Neutrophil (primary cell): ENCODE results near the gene ZNF536.
"Not testable (repeated sequence)": the region's sequence is repeated elsewhere in the genome, so short reads cannot be mapped to it uniquely, and the experiment has no call there.

Experiments
- H3K27ac ChIP-seq: fragments of 200-600 bp; sonication (generic); 2 replicates; pipeline ENCODE4 v1.5.1; 2016; ENCODE audit warnings: mild to moderate bottlenecking, moderate library complexity
- H3K27me3 ChIP-seq: fragments of 200-600 bp; sonication (generic); 2 replicates; pipeline ENCODE4 v1.6.0; 2016; ENCODE audit warnings: mild to moderate bottlenecking
- H3K36me3 ChIP-seq: fragments of 200-600 bp; sonication (generic); 2 replicates; pipeline ENCODE4 v1.5.1; 2017
- H3K4me1 ChIP-seq, 2 experiments: fragments of 200-600 bp in 1 of 2; sonication (generic) in 1 of 2; 1 replicate in 1 of 2; 2 replicates in 1 of 2; pipeline versions ENCODE4 v1.5.1 to v1.6.1; 2013 to 2016; ENCODE audit warnings: low read depth in 1 of 2, low read length in 1 of 2, mild to moderate bottlenecking in 1 of 2, moderate library complexity in 1 of 2; ENCODE audit not compliant: control insufficient read depth in 1 of 2, insufficient read depth in 1 of 2
- H3K4me3 ChIP-seq, 2 experiments: fragments of 200-600 bp in 1 of 2; sonication (generic) in 1 of 2; 1 replicate in 1 of 2; 2 replicates in 1 of 2; pipeline ENCODE4 v1.5.1; 2013 to 2016; ENCODE audit warnings: low read depth in 1 of 2, low read length in 1 of 2, mild to moderate bottlenecking in 1 of 2, moderate library complexity in 1 of 2
- H3K9me3 ChIP-seq: fragments of 200-600 bp; sonication (generic); 2 replicates; pipeline ENCODE4 v1.5.1; 2016
- TF ChIP-seq, protein P1 (sequence below): fragments of 200-600 bp; sonication (generic); IDR thresholded peaks from 2 replicates; pipeline ENCODE4 v1.5.1; 2016; ENCODE audit warnings: antibody characterized with exemption

Gene ZNF536

DNA sequence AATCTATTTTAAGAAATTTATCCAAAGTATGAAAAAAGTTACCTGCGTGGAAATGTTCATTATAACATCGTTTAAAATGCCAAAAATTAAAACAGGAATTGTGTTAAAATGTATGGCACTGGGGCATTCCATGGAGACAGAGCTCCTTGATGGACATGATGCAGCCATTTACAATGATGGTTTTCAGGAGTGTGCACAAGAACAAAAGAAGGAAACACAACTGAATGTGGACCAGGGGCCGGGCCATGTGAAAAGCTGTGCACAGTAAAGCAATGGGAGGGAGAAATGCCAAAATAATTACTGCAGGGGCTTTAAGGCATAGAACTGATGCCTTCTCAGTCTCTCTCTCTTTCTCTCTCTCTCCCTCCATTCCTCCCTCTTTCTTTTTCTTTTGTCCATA, 115.0 kb downstream of the ZNF536 start:
- TF ChIP-seq, protein P1, sequence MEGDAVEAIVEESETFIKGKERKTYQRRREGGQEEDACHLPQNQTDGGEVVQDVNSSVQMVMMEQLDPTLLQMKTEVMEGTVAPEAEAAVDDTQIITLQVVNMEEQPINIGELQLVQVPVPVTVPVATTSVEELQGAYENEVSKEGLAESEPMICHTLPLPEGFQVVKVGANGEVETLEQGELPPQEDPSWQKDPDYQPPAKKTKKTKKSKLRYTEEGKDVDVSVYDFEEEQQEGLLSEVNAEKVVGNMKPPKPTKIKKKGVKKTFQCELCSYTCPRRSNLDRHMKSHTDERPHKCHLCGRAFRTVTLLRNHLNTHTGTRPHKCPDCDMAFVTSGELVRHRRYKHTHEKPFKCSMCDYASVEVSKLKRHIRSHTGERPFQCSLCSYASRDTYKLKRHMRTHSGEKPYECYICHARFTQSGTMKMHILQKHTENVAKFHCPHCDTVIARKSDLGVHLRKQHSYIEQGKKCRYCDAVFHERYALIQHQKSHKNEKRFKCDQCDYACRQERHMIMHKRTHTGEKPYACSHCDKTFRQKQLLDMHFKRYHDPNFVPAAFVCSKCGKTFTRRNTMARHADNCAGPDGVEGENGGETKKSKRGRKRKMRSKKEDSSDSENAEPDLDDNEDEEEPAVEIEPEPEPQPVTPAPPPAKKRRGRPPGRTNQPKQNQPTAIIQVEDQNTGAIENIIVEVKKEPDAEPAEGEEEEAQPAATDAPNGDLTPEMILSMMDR, result no peak
- peaks cover 8% of the 10 kb centered on the region for H3K27me3 ChIP-seq
- no peak overlapping the region for H3K4me3 ChIP-seq
- H3K27ac ChIP-seq, result no peak overlapping the region
- H3K9me3 ChIP-seq, result no peaks in the 10 kb centered on the region
- no peaks in the 10 kb centered on the region for H3K4me1 ChIP-seq
- H3K36me3 ChIP-seq, result no peaks in the 10 kb centered on the region

DNA sequence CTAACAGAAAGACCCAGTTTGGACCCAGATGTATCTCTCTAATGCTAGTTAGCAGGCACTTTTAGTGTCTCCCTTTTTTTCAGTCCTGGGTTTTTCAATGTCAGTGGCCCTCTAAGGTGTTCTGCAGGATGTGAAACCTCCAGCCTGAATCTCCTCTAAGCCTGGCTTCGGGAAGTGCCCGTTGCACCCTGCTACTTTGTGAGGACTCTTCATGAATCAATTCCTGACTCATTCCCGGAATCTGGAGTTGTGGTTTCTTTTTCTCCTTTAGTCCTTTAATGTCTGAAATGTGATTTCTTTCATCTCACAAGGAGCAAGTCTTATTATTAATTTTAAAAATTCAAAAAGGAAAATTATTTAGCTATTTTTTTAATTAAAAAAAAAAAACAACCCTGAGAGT, 116.0 kb downstream of the ZNF536 start:
- no peak overlapping the region for H3K27ac ChIP-seq
- peaks cover 16% of the 10 kb centered on the region for H3K27me3 ChIP-seq
- no peak overlapping the region for H3K4me3 ChIP-seq
- no peaks in the 10 kb centered on the region for H3K36me3 ChIP-seq
- H3K4me1 ChIP-seq, result no peaks in the 10 kb centered on the region
- TF ChIP-seq, protein P1, result no peak
- no peaks in the 10 kb centered on the region for H3K9me3 ChIP-seq

DNA sequence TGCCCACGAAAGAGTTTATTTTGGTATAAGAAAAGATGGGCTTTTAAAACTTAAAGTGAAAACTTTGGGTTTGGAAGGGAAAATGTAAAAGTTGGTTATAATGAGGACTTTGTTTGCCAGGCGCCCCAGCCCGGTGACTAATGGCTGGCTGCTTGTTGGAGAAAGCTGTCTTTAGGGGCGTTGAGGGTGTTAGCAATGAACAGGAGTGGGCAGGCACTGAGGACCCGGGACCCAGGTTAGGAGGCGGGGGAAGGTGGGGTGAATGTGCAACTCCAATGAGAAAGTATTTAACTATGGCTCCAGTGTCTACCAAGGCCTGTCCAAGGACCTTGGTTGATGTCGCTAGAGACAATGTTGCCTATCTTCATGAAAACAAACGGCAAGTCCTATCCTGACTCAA, 118.6 kb downstream of the ZNF536 start:
- Histone ChIP-seq H3K27me3 (peaks cover 21% of the 10 kb centered on the region), H3K36me3 (no peaks in the 10 kb centered on the region), H3K9me3 (no peaks in the 10 kb centered on the region), H3K4me1 (no peaks in the 10 kb centered on the region), H3K27ac (no peak overlapping the region), H3K4me3 (no peak overlapping the region)
- TF ChIP-seq, protein P1, result no peak

DNA sequence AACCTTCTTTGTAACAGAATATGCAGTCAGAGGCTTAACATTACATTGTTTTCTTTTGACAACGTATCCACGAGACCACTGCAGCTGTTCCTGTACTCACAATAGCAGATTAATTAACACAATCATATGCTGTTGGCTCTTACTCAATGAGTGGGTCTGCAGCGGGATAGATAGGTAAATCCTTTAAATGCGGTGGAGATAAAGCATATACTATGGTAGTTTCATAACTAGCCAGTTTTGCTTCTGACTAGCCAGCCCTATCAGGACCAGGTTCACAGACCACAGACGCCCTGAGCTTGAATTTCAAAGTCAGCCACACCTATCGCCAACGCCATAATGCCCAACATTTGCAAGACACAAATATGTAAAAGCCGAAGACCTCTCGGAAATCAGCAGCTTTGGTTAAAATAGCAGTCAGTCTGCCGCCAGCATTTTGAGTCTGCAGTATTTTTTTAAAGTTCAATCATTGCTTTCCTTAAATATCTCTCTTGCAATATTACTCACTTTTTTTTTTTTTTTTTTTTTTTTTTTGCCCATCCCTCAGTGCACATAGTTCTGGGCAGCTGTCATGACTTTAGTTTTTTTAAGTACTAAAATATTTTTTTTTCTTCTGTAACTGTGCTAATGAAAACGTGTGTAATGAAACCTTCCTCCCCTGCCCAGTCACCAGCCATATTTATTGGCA, 120.5 kb downstream of the ZNF536 start:
- TF ChIP-seq, protein P1, result no peak
- H3K4me3 ChIP-seq, result no peak overlapping the region
- no peaks in the 10 kb centered on the region for H3K36me3 ChIP-seq
- no peaks in the 10 kb centered on the region for H3K4me1 ChIP-seq
- peaks cover 21% of the 10 kb centered on the region for H3K27me3 ChIP-seq
- no peak overlapping the region for H3K27ac ChIP-seq
- no peaks in the 10 kb centered on the region for H3K9me3 ChIP-seq

DNA sequence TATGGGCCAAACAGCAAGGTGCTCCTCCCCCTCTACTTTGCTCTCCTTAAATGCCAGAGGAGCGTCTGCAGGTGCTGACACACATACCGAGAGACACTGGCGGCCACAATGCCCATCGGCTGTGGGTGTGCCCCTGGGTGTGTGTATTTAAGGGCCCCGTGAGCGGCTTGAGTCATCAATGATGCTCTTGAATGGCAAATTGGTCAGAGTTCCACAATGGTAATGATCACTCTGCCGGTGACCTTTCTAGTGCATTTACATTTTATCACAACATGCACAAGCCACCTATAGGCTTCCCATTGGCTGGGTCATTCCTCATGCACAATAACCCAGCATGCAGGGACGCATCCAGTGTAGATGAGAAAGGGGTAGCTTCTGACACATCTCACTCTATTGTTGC, 124.8 kb downstream of the ZNF536 start:
- Histone ChIP-seq H3K4me1 (no peaks in the 10 kb centered on the region), H3K27ac (no peak overlapping the region), H3K9me3 (no peaks in the 10 kb centered on the region), H3K4me3 (no peak overlapping the region), H3K36me3 (no peaks in the 10 kb centered on the region), H3K27me3 (peaks cover 14% of the 10 kb centered on the region)
- TF ChIP-seq, protein P1, result no peak

DNA sequence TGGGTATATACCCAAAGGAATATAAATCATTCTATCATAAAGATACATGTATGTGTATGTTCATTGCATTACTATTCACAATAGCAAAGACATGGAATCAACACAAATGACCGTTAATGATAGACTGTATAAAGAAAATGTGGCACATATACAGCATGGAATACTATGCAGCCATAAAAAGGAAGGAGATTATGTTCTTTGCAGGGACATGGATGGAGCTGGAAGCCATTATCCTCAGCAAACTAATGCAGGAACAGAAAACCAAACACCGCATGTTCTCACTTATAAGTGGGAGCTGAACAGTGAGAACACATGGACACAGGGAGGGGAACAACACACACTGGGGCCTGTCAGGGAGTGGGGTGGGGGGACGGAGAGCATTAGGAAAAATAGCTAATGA, 125.9 kb downstream of the ZNF536 start:
- not testable (repeated sequence) for H3K27ac ChIP-seq, H3K4me3 ChIP-seq, H3K9me3 ChIP-seq, H3K4me1 ChIP-seq, H3K27me3 ChIP-seq, H3K36me3 ChIP-seq
